DMS79 (cell line): ENCODE data around the gene CCNY.

ENCODE experiments used
- DNase-seq: peaks from one replicate; lab custom pipeline; 2025; lab: John Stamatoyannopoulos, UW

The CCNY gene

DNA sequence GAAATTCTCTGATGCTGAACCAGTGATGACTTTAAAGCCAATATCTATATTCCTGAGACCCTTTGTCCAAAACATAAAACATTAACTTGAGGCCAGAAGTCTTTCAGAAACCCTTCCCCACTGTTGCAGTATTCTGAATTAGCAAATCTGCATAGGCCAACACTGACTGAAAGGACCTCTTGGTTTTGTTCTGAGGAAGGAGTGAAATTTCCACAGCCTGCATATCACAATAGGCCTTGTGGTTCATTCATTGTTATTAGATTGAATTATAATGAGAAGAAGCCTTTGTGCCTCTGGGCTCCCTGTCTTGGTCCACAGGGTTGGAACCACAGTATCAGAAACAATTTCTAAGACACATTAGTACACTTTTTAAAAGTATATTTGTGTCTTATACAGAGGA is 90.3 kb downstream of the CCNY start:
- no peak for DNase-seq

DNA sequence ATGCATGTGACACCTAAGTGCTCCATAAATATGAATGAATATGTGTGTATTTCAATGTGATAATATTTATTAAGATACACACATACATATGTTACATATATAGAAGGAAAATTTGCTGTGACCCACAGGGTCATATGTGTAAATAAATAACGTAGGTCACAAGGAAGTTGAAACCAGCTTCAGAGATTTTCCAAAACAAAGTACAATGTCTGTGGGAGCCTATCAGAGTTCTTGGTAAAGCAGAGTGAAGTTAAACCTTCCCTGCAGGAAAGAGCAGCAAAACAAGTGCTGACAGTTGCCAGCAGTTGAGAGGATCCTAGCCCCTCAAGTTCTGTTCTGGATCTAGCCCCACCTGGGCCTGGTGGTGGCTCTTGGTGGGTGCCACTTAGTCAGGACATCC is 91.2 kb downstream of the CCNY start:
- DNase-seq: no peak

DNA sequence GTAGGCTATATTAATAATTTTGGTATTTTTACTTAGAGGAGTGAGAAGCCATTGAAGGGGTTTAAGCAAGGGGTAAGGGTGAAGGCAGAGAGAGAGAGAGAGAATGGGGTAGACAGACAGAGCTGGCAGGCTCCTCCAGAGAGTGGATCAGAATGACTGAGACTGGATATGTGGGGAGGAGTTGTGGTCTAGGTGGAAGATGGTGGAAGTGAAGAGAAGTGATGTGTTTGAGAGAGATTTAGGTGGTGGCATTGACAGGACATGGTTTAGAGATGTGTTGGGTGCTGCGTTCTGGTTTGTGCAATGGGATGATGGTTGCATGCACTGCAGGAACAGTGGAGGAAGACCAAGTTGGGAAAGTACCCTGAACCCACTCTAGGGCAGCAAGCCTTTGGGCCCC is 92.2 kb downstream of the CCNY start:
- no peak for DNase-seq

DNA sequence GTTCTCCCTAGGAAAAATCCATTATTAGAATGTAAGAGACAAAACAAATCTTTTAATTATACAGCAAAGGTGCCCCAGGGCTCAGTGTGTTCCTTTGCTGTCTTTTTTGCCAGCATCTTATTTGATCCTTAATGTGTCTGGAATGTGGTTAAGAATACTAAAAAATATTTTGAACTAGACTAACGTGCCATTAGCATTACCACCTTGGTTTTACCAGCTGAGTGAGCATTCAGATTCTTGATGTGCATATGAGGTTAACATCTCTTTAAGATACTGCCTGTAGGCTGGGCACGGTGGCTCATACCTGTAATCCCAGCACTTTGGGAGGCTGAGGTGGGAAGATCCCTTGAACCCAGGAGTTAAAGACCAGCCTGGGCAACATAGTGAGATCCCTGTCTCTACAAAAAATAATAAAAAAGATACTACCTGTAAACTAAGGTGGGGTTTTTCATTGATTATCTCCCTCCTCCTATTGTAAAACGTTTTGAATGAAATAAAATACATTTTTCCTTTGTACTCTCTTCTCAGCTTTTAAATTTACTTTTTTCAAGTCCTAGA is 96.6 kb downstream of the CCNY start:
- no peak for DNase-seq

DNA sequence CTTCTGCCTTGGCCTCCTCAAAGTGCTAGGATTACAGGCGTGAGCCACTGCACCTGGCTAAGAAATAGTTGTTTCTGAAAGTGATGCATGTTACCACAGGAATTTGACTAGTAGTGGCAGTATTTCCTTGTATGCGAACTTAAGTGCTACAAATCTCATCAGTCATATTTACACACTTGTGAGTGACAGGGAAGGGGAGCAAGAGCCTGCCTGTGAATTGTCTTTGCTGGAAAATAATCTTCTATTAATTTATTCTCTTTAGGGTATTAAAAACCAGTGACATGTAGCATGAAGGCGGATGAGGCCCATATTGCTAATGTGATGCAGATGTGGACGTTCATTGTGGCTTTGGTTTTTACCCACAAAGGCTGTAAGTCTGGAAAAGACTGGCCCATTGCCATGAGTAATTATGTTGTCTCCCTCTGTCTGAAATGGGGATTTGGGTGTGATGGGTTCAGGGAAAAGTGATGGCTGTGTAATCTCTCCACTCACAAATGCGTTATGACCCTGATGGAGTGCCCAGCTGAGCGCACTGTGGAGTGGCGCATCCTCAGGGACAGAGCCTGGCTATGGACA is 97.6 kb downstream of the CCNY start:
- no peak for DNase-seq

DNA sequence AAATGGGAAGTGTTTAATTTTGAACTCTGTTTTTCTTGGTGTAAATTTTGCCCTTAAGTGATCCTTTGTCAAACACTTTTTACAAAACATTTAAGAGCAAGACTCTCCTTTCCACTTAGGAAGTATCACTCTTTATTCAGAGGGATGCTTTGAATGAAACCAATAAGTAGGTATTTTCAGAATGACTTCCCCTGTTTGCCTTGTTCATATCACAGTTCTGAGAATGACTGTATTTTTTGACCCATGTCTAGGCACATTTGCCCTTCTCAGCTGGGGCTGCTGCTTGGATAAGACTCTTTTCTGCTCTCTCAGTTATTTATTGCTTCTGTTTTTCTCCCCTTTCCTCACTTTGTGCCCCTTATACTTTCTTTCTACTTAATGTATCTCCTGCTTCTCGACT is 98.2 kb downstream of the CCNY start:
- no peak for DNase-seq

DNA sequence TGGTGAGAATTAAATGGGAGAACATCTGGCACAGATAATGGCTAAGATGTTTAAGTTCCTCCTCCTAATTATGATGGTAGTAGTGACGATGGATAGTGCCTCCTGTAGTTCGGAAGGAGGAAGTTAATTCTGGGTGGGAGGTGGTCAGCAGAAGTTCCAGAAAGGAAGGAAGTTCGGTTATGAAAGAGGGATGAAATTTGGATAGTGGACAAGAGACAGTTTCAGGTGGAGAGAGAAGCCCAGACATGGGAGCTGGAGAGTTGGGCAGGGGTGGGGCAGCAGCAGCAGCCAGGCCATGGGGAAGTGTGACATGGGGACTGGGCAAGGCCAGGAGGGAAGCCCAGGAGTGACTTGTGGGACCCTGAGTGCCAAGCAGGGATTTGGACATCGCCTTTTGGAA is 99.5 kb downstream of the CCNY start:
- no peak for DNase-seq

DNA sequence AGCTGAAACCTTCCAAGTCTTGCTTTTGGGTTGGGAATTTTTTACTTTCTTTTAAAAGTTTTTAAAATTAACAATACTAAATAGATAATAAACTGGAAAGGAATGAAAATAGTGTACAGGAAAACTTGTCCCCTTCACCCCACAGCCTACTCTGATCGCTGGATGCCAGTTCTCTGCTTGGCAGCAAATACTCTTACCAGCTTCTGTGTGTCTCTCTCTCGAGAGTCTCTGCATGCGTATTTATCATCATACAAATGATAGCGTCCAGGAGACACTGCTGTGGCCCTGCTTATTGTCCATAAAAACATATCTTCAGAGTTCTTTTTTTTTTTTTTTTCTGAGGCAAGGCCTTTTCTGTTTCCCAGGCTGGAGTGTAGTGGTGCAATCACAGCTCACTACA is 101.5 kb downstream of the CCNY start:
- DNase-seq: no peak

DNA sequence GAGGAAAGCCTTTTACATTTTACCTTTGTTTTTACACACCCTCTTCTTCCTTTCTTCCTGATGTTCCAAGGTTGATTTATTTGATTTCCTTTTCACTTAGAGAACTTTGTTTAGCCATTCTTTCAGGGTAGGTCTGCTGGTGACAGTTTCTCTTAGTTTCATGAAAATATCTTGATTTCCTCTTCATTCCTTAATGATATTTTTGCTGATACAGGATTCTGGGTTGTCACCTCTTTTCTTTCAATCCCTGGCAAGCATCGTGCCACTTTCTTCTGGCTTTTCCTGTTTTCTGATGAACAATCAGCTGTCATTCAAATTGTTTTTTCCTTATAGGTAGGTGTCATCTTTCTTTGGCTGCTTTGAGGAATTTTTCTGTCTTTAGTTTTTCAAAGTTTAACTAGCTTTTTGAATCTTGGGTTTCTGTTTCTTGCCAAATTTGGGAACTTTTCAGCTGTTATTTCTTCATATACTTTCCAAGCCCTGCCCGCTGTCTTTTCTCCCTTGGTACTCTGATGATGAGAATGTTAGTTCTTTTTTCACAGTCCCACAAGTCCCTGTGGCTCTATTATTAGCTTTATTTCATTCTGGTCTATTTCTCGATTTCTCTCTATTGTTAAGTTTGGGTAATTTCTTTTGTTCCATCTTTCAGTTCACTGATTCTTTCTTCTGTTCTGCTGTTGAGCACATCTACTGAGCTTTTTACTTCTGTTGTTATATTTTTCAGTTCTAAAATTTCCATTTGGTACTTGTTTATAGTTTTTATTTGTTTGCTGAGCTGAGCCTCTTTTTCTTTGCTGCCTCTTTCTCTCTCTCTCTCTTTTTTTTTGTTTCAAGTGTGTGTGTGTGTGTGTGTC is 102.6 kb downstream of the CCNY start:
- DNase-seq: no peak

DNA sequence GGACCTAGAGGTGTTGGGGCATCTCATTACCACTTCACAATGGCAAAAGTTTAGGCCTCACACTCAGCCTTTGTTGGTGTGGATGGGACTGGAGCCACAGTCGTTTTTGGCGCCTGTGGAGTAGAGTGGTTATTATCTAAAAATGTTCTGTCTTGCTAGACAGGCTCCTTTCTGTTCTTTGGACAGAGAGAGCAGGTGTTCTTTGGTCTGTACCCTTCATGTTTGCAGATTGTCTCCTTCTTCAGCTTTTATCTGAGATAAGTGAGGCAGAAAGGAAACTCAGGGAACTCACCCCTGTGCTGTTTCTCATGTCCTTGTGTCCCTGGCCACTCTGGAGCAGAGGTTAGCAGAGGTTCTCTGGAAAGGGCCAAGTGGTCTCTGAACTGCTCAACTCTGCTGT is 103.7 kb downstream of the CCNY start:
- no peak for DNase-seq

DNA sequence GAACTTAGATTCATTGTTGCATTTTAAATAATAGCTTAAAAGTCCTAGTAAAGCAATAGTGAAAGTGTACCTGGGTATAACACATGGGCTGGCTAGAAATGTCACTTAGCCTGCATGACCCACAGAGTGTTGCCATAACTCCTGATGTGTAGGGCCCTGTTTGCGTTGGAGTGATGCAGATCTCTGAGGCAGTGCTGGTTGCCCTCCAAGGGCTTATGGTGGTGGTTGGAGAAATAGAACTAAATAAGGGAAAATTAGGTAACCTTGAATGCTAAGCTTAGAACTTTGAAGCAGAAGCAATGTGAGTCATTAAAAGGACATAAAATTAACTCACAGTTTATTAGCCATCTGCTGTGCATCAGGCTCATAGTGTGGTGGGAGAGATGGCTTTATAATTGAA is 105.7 kb downstream of the CCNY start:
- DNase-seq: no peak

DNA sequence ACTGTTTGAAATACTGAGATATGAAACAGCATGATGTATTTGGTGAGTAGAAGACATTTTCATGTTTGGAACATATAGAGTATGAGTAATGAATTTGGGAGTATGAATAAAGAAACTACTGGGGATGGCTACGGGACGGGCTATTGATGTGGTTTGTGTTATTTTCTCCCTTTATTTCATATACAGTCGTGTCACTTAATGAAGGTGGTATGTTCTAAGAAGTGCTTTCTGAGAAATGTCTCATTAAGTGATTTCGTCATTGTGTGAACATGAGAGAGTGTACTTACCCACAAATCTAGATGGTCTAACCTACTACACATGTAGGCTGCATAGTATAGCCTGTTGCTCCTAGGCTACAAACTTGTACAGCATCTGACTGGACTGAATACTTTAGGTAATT is 106.3 kb downstream of the CCNY start:
- no peak for DNase-seq

DNA sequence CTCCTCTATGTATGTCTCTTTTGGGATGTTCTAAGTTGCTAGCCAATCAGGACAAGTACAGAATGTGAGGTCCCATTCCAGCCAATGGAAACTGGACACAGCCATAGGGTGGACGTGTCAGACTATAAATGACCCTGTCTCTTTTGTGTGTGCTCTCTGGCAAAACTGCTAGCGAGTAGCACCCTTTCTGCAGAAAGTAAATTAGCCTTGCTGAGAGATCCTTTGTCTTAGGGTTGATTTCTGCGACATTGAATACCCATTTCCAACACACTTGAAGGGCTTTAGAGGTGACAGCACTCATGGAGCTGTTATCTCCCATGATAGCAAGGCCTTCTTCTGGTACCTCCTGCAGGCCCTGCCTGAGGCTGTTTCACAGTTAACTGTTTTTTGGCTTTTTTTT is 107.5 kb downstream of the CCNY start:
- no peak for DNase-seq

DNA sequence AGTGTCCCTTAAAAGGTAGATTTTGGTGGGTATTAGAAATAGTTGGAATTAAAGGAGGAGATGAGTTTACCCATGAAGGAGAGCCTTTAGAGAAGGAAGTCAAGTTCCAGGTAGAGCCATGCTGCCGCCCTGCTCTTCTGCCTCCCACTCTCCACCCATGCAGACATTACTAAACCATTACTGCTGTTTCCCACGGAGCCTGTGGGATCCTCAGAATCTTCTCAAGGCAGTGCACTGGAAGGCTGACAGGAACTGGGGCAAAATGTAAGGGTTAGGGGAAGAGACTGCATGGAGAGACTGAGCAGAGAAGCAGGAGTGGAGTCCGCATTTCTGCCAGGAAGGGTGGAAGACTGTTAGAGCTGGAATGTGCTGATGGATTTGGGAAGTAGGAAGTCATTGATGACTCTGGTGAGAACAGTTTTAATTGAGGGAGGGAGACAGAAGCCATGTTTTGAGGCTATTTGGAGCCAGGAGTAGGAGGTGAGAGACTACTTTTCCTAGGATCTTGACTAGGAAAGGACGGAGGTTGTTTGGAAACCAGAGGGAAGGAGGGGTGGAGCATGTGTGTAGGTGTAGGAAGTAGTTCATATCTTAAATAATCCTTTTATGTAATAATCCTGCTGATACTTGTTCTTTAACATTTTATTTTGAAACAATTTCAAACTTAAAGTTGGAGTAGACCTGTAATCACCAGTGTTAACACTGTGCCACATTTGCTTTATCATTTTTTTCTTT is 109.0 kb downstream of the CCNY start:
- no peak for DNase-seq

DNA sequence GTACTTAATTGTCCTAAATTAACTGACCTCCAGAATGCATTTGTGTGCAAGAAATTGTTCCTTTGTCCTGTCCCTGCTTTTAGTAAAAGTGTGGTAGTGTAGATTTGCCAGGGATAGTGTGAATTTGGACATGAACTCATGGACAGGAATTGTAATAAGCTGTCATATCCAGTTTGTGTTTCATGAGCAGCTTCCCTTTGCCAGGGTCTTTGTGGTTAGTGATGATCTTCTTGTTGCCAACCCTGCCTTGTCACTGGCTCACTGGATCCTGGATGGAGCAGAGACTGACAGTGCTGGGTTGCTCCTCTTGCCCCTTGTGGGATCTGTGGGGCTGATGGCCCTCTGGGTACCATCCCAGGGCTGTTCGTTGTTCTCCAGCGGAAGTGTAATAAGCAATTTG is 110.1 kb downstream of the CCNY start:
- no peak for DNase-seq

DNA sequence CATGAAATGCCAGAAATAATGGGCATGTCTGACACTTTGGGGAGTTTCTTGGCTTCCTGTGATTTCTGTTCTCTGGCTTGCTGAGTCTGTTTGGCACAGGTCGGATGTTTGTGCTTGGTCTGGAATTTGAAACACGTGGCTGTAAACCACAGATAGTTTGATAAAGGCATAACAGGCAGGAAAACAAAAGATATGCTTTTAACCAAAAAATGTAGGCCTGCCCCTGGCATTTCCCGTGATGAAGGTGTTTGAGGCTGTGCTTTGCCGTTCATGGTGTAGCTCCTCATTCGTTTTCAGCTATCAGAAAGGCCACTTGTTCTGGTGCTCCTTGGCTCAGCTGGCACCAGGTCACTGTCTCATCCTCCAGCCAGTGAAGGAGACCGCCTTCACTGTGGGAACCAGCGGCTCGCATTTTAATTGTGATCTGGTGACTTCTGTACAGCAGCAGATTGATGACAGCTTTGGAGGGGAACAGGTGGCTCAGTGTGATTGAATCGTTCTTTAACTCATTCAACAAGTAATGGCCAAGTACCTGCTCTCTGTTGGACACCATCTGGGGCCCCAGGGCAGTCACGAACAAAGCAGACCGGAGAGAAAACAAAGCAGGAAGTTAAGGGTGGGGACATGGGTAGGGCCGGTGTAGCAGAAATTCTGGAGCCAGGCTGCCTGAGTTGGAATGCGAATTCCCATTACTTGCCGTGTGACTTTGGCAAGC is 111.5 kb downstream of the CCNY start:
- DNase-seq: no peak

DNA sequence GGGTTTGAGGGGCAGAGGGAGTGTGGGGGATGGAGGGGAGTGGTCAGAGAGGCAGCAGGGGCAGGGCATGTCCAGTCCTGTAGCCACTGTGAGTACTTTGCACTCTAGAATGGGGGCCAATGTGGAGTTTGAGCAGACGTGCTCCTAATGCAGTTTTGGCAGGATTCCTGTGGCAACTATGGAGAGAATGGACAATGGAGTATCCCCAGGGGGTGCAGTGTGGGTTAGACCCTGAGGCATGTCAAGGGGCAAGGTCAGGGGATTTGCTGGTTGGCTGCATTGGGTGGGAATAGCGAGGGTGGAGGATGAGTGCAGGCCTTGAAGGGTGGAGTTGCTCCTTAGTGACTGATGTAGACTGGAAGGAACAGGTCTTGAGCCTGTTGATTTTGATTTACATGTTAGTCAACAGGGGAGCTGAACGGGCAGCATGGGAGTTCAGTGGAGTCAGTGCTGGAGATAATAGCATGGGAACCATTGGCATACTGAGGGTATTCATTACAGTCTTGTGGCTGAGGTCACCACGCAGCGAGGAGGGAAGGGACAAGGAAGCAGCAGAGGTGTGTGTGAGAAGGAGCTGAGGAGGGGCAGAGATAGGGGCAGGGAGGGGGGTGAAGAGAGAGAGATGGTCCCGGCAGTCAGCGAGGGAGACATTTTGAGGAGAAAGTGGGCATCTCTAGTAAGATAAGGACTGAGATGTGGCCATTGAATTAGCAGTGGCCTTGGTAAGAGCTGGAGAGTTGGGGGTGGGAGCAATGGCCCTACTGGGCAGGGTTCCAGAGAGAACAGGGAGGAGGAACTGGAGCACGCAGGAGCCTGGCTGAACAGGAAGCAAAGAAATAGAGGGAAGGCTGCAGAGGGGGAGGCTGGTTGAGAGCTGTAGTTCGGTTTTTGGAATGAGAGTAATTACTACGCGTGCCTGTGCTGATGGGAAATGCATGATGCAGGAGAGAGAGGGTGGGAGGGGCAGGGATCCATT is 112.7 kb downstream of the CCNY start:
- DNase-seq: no peak

DNA sequence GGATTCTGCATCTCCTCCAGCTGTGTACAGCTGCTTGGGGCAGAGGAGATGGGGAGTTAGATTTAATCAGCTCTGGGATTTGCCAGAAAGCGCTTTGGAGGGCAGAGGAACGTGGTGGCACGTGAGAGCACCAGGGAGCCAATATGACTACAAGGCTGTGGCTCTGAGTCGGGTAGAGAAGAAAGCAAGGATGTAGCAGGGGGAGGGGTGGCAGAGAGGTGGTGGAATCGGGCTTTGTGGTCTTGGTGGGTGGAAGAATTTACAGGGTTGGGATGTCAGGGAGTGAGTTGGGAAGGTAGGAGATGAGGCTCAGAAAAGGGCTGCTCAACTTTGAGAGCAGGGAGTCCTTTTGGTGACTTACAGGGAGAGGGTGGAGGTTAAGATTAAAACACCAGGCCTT is 113.6 kb downstream of the CCNY start:
- no peak for DNase-seq

DNA sequence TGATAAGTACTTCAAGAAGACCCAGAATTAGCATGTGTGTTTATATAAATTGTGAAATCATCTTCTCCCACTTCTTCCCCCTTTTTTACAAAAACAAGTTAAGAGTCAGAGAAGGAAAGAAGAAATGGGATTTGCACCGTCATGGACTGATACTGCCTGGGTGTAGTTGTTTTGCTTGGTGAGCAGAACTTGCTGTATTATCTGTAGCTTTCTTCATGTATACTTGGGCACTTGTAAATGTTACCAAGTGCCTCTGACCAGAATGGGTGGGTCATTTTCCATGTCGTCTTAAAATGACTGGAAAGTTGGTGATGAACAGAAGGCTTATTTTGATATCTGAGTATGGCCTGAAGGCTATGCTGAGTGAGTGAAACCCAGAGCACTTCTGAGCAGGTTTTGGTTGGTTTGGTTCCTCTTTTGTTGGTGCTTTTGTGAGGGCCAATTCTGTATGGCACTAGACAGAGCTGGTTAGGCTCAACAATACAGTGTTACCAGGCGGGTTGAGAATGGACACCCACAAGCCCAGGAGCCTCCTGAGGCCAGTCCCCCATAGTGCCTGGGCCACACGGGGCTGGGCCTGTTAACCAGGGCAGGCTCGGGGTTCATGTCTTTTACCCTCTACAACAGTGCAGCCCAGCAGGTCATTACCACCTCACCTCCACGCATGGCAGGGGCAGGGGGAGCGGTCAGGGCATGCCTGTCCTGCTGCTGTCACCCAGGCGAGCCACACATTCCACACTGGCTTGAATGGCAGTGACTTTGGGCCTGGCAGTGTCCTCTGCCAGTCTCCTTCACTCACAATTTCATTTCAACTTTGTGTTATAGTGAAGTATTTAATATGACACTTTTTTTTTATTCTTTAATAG is 115.1 kb downstream of the CCNY start:
- DNase-seq: no peak

DNA sequence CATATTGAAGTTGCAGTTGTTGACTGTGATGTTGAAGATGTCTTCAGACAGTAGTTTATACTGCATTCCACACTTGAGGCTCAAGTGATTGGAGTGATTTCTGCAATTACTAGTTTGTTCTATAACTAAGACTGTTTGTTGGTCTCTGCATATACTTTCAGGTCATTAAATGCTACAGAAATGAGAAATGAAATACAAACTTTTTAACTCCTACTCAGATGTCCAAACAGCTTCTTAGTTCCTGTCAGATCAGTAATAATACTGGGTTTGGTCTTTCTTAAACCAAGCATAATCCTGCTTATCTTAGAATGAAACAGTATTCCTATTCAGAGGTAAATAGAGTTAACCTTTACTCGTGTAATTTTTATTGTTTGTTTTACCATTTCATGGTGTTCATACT is 115.9 kb downstream of the CCNY start:
- no peak for DNase-seq
